GM12878 (cell line): ENCODE measurements around the gene SYCE3. TPM values are rescaled to one million over a fixed set of nuclear protein-coding genes. Genes with fewer than 3 reads are reported as not detected.
A peak's percentile ranks its signal among the peaks of the same experiment; 100 is the strongest.

Source experiments
- ATAC-seq: fragments of 200-7000 bp; cut with Tn5 transposase; 3 replicates; pipeline ENCODE4 v1.9.1; 2020; ENCODE audit warnings: mild to moderate bottlenecking, moderate library complexity
- BruUV-seq: library from RNA; stranded (reverse); fragments of 400-500 nt; replicated peaks from 2 replicates; lab custom pipeline; 2021; lab: Mats Ljungman, UMichigan
- CTCF ChIA-PET: fragments of 300-600 bp; sonication (Branson Sonifier 250); formaldehyde crosslinking; extraction: SDS; loops from one replicate; lab custom pipeline; 2021; ENCODE audit warnings: inconsistent platforms; lab: Yijun Ruan, JAX
- POLR2A ChIA-PET: fragments of 350-600 bp; formaldehyde crosslinking; extraction: SDS; loops from one replicate; lab custom pipeline; 2021; ENCODE audit warnings: inconsistent platforms; lab: Charles Lee
- RAD21 ChIA-PET: fragments of 300-600 bp; sonication (Branson Sonifier 250); formaldehyde crosslinking; loops from one replicate; lab custom pipeline; 2023; ENCODE audit warnings: antibody characterized with exemption; ENCODE audit not compliant: unreplicated experiment; lab: Charles Lee
- SMC1A ChIA-PET: fragments of 300-600 bp; sonication (Branson Sonifier 250); formaldehyde crosslinking; loops from one replicate; lab custom pipeline; 2023; ENCODE audit not compliant: unreplicated experiment, uncharacterized antibody; lab: Charles Lee
- DNase-seq: peaks from one replicate; pipeline ENCODE4 v3.0.0-alpha.2; 2011; ENCODE audit warnings: low read depth, low spot score
- FAIRE-seq: peaks from 3 replicates; lab custom pipeline; 2011; peaks lifted over from hg19 to GRCh38; lab: Jason Lieb, UNC
- H2AFZ ChIP-seq: 2 replicates; pipeline ENCODE4 v1.6.0; 2011; ENCODE audit warnings: low read depth, low read length, control low read depth; ENCODE audit not compliant: control insufficient read depth
- H3K27ac ChIP-seq: 2 replicates; pipeline ENCODE4 v1.5.1; 2011; ENCODE audit warnings: control low read depth; ENCODE audit not compliant: control insufficient read depth, insufficient read depth
- H3K27me3 ChIP-seq, 2 experiments: replicated peaks in 1 of 2; 2 replicates each; pipeline versions ENCODE4 v1.6.0 to v1.6.1; 2011; ENCODE audit warnings: low read length in 1 of 2; ENCODE audit not compliant: control insufficient read depth in 2 of 2, insufficient read depth in 2 of 2
- H3K36me3 ChIP-seq, 2 experiments: 2 replicates each; pipeline ENCODE4 v1.5.1; 2011; ENCODE audit warnings: low read length in 1 of 2; ENCODE audit not compliant: control insufficient read depth in 2 of 2, insufficient read depth in 2 of 2
- H3K4me1 ChIP-seq: 2 replicates; pipeline ENCODE4 v1.6.1; 2011; ENCODE audit warnings: mild to moderate bottlenecking, low read length, moderate library complexity, mixed read lengths; ENCODE audit not compliant: control insufficient read depth, insufficient read depth
- H3K4me2 ChIP-seq: 2 replicates; pipeline ENCODE4 v1.6.0; 2011; ENCODE audit warnings: control low read depth; ENCODE audit not compliant: control insufficient read depth, insufficient read depth
- H3K4me3 ChIP-seq: fragments of 200-600 bp; sonication (generic); 2 replicates; pipeline ENCODE4 v1.5.1; 2016
- H3K79me2 ChIP-seq: 2 replicates; pipeline ENCODE4 v1.6.0; 2011; ENCODE audit warnings: low read length; ENCODE audit not compliant: control insufficient read depth, insufficient read depth
- H3K9ac ChIP-seq: 2 replicates; pipeline ENCODE4 v1.8.0; 2011; ENCODE audit warnings: low read length, control low read depth, mixed read lengths; ENCODE audit not compliant: control insufficient read depth, insufficient read depth
- H3K9me3 ChIP-seq: replicated peaks from 3 replicates; pipeline ENCODE4 v1.5.1; 2011; ENCODE audit warnings: mild to moderate bottlenecking, low read length; ENCODE audit not compliant: control insufficient read depth, insufficient read depth
- H4K20me1 ChIP-seq: 2 replicates; pipeline ENCODE4 v1.6.0; 2011; ENCODE audit not compliant: control insufficient read depth, insufficient read depth
- EGR1 ChIP-seq, 2 experiments: IDR thresholded peaks; 1 replicate in 1 of 2; 2 replicates in 1 of 2; pipeline ENCODE4 v1.6.1; 2011 to 2012; ENCODE audit warnings: low read depth in 2 of 2, low read length in 2 of 2, borderline replicate concordance in 1 of 2, mild to moderate bottlenecking in 1 of 2, moderate library complexity in 1 of 2
- MEF2A ChIP-seq: IDR thresholded peaks from 2 replicates; pipeline ENCODE4 v1.6.1; 2011; ENCODE audit warnings: low read depth, mild to moderate bottlenecking, low read length, moderate library complexity; ENCODE audit not compliant: insufficient read depth
- MTA2 ChIP-seq: fragments of 450-650 bp; IDR thresholded peaks from 2 replicates; pipeline ENCODE4 v1.6.1; 2016; ENCODE audit warnings: low read depth, mild to moderate bottlenecking, moderate library complexity
- RUNX3 ChIP-seq: IDR thresholded peaks from 2 replicates; pipeline ENCODE4 v1.6.1; 2012; ENCODE audit warnings: low read length, inconsistent platforms
- SMC3 ChIP-seq: IDR thresholded peaks from 2 replicates; pipeline ENCODE4 v1.6.1; 2011; ENCODE audit warnings: low read length, improper control_type of control experiment, borderline replicate concordance
- WGBS: methylation state at CpG from one replicate; pipeline ENCODE4 v1.1.6; 2016; ENCODE audit warnings: low lambda C conversion rate; ENCODE audit not compliant: insufficient replicate concordance, insufficient coverage; ENCODE audit errors: missing lambda C conversion rate; 5-methylcytosine and 5-hydroxymethylcytosine counted together
- in situ Hi-C: fragments of 300-500 bp; cut with MboI; formaldehyde crosslinking; loops from 9 replicates; pipeline ENCODE4 v1.14.3; 2018; ENCODE audit warnings: mixed read lengths
- intact Hi-C: fragments of 100-400 bp; cut with micrococcal nuclease; formaldehyde crosslinking; loops from one replicate; pipeline ENCODE4 v1.14.2; 2022; ENCODE audit not compliant: unreplicated experiment
- polyA plus RNA-seq, 11 experiments: library from polyadenylated mRNA; depleted of rRNA in 4 of 11; unstranded in 6 of 11; stranded (reverse) in 5 of 11; fragments of >200 nt; fragmentation: Nextera tagmentation in 4 of 11; fragmentation: Illumina TruSeq in 1 of 11; extraction: Ambion mirVana in 4 of 11; extraction: Trizol in 1 of 11; gene quantifications; 1 replicate in 1 of 11; 2 replicates in 10 of 11; pipeline versions ENCODE4 v1.2.1 to v1.2.3, GENCODE V29; 2011 to 2016; ENCODE audit warnings: inconsistent platforms in 2 of 11, missing spikeins in 2 of 11, low read depth in 1 of 11
- total RNA-seq, 4 experiments: library from RNA; depleted of rRNA in 3 of 4; stranded (reverse); fragments of >200 nt in 3 of 4; fragmentation: Illumina TruSeq in 1 of 4; extraction: Trizol in 1 of 4; gene quantifications; 2 replicates each; pipeline versions ENCODE4 v1.2.1 to v1.2.3, GENCODE V29; 2013 to 2021
- TF ChIP-seq, protein P1 (sequence below): fragments of 450-650 bp; IDR thresholded peaks from 2 replicates; pipeline ENCODE4 v1.6.1; 2017; ENCODE audit warnings: antibody characterized with exemption, mild to moderate bottlenecking, moderate library complexity

The SYCE3 gene
- total and polyA plus RNA-seq, 10 of the 15 experiments (the other 5 are each of a cell fraction or from before 2014, with no cell fraction given): 0.38 to 0.91 (median 0.76) TPM; not detected in 4

GRCh38 chr22:50577987-50578775, 15.5 kb upstream of the SYCE3 start, which contains the start of gene CPT1B:
TSS of gene CPT1B (minus strand) at chr22:50578427. CDS start at chr22:50577915, 512 bp downstream.
- ChIA-PET CTCF (no interaction called here), RAD21 (no interaction called here), POLR2A (no interaction called here), SMC1A (no interaction called here)
- in situ Hi-C loops: no loop called here
- Histone ChIP-seq H2AFZ (no peak within 1 kb of the TSS; the same call in 1 of the 2 replicates), H3K4me1 (peaks cover 15% of the 10 kb centered on the region), H3K27ac (peak within 1 kb of the TSS; percentile 39), H3K36me3 (peaks cover 4 to 8% of the 10 kb centered on the region in 2 experiments; a peak in 3 of 4 replicates), H4K20me1 (no peaks in the 10 kb centered on the region), H3K9ac (peak within 1 kb of the TSS; percentile 60), H3K4me2 (peak within 1 kb of the TSS; percentile 42; the same call in 1 of the 2 replicates), H3K27me3 (no peaks in the 10 kb centered on the region), H3K9me3 (no peaks in the 10 kb centered on the region), H3K79me2 (peaks cover 14% of the 10 kb centered on the region), H3K4me3 (no peak within 1 kb of the TSS)
- no TSS peak for BruUV-seq
- FAIRE-seq: no peak
- 76% methylated on average over 36 of the region's 63 CpGs for WGBS
- DNase-seq: no peak
- intact Hi-C loops: no loop called here
- TF ChIP-seq, protein P1, sequence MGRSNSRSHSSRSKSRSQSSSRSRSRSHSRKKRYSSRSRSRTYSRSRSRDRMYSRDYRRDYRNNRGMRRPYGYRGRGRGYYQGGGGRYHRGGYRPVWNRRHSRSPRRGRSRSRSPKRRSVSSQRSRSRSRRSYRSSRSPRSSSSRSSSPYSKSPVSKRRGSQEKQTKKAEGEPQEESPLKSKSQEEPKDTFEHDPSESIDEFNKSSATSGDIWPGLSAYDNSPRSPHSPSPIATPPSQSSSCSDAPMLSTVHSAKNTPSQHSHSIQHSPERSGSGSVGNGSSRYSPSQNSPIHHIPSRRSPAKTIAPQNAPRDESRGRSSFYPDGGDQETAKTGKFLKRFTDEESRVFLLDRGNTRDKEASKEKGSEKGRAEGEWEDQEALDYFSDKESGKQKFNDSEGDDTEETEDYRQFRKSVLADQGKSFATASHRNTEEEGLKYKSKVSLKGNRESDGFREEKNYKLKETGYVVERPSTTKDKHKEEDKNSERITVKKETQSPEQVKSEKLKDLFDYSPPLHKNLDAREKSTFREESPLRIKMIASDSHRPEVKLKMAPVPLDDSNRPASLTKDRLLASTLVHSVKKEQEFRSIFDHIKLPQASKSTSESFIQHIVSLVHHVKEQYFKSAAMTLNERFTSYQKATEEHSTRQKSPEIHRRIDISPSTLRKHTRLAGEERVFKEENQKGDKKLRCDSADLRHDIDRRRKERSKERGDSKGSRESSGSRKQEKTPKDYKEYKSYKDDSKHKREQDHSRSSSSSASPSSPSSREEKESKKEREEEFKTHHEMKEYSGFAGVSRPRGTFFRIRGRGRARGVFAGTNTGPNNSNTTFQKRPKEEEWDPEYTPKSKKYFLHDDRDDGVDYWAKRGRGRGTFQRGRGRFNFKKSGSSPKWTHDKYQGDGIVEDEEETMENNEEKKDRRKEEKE: no peak
- TF ChIP-seq EGR1 (IDR thresholded peaks at IDR 0.05; ENCODE audit: borderline replicate concordance in 1 of 2, low read depth in 2 of 2, low read length in 2 of 2) (peak; percentile 20 to 26; a peak in 2 of 3 replicates), MTA2 (no peak), SMC3 (no peak), RUNX3 (peak; percentile 53), MEF2A (peak; percentile 55; the same call in 1 of the 2 replicates)
- ATAC-seq: no peak
